ENCODE data around the gene DPM3.
A peak's percentile ranks its signal among the peaks of the same experiment; 100 is the strongest.

The DPM3 gene

DNA sequence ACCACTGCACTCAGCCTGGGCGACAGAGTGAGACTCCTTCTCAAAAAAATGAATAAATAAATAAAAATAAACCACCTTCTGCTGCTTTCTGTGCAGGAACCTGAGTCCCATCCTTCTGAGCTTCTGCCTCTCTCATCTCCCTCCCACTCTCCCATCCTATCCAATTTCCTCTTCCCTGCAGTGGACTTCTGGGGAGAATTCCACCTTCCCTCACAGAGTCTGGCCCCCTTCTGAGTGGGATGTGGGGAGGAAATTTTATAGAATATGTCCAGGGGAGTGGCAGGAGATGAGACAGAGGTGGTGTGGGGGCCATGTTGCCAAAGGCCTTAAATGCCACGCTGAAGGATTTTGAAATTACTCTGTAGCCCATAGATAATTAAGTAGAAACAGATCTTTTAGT, 18.0 kb downstream of the DPM3 start (continued):
- peak; percentile 65 for TF ChIP-seq ZFHX2 (tag by site-specific recombination; conservative IDR thresholded peaks at IDR 0.05)
- TF ChIP-seq ZNF792 (tag by site-specific recombination; IDR thresholded peaks at IDR 0.05): no peak

GRCh38 chr1:155121249-155121648, 19.1 kb downstream of the DPM3 start:
- TF ChIP-seq CTCF (tag by site-specific recombination; IDR thresholded peaks at IDR 0.05) (no peak), PRDM2 (tag by site-specific recombination; IDR thresholded peaks at IDR 0.05; ENCODE audit: borderline replicate concordance) (no peak), ZNF514 (tag by site-specific recombination; IDR thresholded peaks at IDR 0.05) (no peak), ZNF510 (tag by site-specific recombination; IDR thresholded peaks at IDR 0.05; ENCODE audit: insufficient replicate concordance) (no peak), ZNF843 (tag by site-specific recombination; IDR thresholded peaks at IDR 0.05) (no peak), TRIM28 (IDR thresholded peaks at IDR 0.05; ENCODE audit: borderline replicate concordance, low read length) (no peak), ELK4 (IDR thresholded peaks at IDR 0.05; ENCODE audit: borderline replicate concordance, low read depth, low read length) (no peak), ZNF175 (tag by site-specific recombination; IDR thresholded peaks at IDR 0.05) (no peak), ZNF488 (tag by site-specific recombination; IDR thresholded peaks at IDR 0.05) (no peak), BCL11A (tag by site-specific recombination; IDR thresholded peaks at IDR 0.05; ENCODE audit: low read depth) (no peak), ZNF426 (tag by site-specific recombination; IDR thresholded peaks at IDR 0.05) (no peak)
- TF ChIP-seq, protein P1, sequence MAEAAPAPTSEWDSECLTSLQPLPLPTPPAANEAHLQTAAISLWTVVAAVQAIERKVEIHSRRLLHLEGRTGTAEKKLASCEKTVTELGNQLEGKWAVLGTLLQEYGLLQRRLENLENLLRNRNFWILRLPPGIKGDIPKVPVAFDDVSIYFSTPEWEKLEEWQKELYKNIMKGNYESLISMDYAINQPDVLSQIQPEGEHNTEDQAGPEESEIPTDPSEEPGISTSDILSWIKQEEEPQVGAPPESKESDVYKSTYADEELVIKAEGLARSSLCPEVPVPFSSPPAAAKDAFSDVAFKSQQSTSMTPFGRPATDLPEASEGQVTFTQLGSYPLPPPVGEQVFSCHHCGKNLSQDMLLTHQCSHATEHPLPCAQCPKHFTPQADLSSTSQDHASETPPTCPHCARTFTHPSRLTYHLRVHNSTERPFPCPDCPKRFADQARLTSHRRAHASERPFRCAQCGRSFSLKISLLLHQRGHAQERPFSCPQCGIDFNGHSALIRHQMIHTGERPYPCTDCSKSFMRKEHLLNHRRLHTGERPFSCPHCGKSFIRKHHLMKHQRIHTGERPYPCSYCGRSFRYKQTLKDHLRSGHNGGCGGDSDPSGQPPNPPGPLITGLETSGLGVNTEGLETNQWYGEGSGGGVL (tag by site-specific recombination; IDR thresholded peaks at IDR 0.05): no peak
- Histone ChIP-seq H3K4me1 (ENCODE audit: control insufficient read depth, insufficient read depth, low read length) (0 out of 2 replicates have a peak, but pooled peaks cover 3% of the 10 kb centered on the region), H3K9me3 (ENCODE audit: control insufficient read depth, insufficient read depth, low read depth, low read length) (no peaks in the 10 kb centered on the region), H3K36me3 (ENCODE audit: control insufficient read depth in 2 of 2, insufficient read depth in 1 of 2, low read length in 2 of 2) (no peaks in the 10 kb centered on the region), H3K4me3 (ENCODE audit: low read depth, low read length) (no peak overlapping the region), H3K27ac (ENCODE audit: extremely low read depth, low read depth, low read length) (no peak overlapping the region)
- ChIA-PET CTCF (interaction anchor here (0.9 to 4.2 kb wide), 3 partner anchors 26 to 36 kb away, joined by 5 to 30 read pairs (median 7); no protein-coding TSS in a partner anchor), POLR2A (no interaction called here)
